Aorta (tissue), 5 donors: ENCODE measurements around the gene KDF1. TPM values are rescaled to one million over a fixed set of nuclear protein-coding genes. Genes with fewer than 3 reads are reported as not detected.
A peak's percentile ranks its signal among the peaks of the same experiment; 100 is the strongest.

Experiments used
- ATAC-seq: fragments of 200-7000 bp; cut with Tn5 transposase; one replicate; pipeline ENCODE4 v1.9.1; 2022; ENCODE audit warnings: moderate library complexity; ENCODE audit not compliant: low FRiP score
- DNase-seq, 2 donors: peaks; one replicate each; pipeline ENCODE4 v3.0.0-alpha.2; 2020
- H3K27ac ChIP-seq, 2 donors: one replicate each; pipeline ENCODE4 v1.5.1; 2013; ENCODE audit warnings: low read length in 2 of 2, mild to moderate bottlenecking in 2 of 2, moderate library complexity in 2 of 2, control low read depth in 1 of 2, inconsistent platforms in 1 of 2, low read depth in 1 of 2
- H3K27me3 ChIP-seq, 2 donors: one replicate each; pipeline ENCODE4 v1.6.1; 2013; ENCODE audit warnings: control low read depth in 1 of 2, low read length in 1 of 2, mild to moderate bottlenecking in 1 of 2, moderate library complexity in 1 of 2; ENCODE audit not compliant: insufficient read depth in 2 of 2, control insufficient read depth in 1 of 2
- H3K36me3 ChIP-seq, 2 donors: one replicate each; pipeline ENCODE4 v1.6.1; 2013; ENCODE audit warnings: control low read depth in 1 of 2, low read length in 1 of 2, mild to moderate bottlenecking in 1 of 2; ENCODE audit not compliant: insufficient read depth in 2 of 2, control insufficient read depth in 1 of 2
- H3K4me1 ChIP-seq, 2 donors: one replicate each; pipeline ENCODE4 v1.6.1; 2013; ENCODE audit warnings: low read length in 2 of 2, control low read depth in 1 of 2, mild to moderate bottlenecking in 1 of 2, moderate library complexity in 1 of 2; ENCODE audit not compliant: insufficient read depth in 2 of 2, control insufficient read depth in 1 of 2
- H3K4me3 ChIP-seq, 2 donors: one replicate each; pipeline ENCODE4 v1.5.1; 2013; ENCODE audit warnings: low read length in 2 of 2, control low read depth in 1 of 2, mild to moderate bottlenecking in 1 of 2
- H3K9me3 ChIP-seq: one replicate; pipeline ENCODE4 v1.6.1; 2013; ENCODE audit warnings: mild to moderate bottlenecking, low read length; ENCODE audit not compliant: control insufficient read depth
- WGBS, 2 donors: extraction: QIAGEN DNeasy Blood & Tissue Kit; methylation state at CpG; one replicate each; pipeline ENCODE4 v1.1.7; 2013; 5-methylcytosine and 5-hydroxymethylcytosine counted together
- intact Hi-C, 2 donors: fragments of 100-400 bp; cut with DNase I; formaldehyde crosslinking; loops; one replicate each; pipeline versions ENCODE4 v1.14.2 to v1.15.0; 2022
- polyA plus RNA-seq, 2 donors: library from polyadenylated mRNA; stranded (reverse); fragments of 200-250 nt; gene quantifications; one replicate each; pipeline ENCODE4 v1.2.3, GENCODE V29; 2013
- total RNA-seq, 2 donors: library from RNA; stranded (reverse); fragmentation: NEBNext Ultra II Directional; extraction: Animal tissue kit (Norgen Biotek cat#: 25700); gene quantifications; one replicate each; pipeline ENCODE4 v1.2.1, GENCODE V29; 2021
- donor health status: healthy with polysubstance abuse.
- donor health status: Bipolar disorder and iron deficiency.
- donor health status: DM: no; HTN: no; CAD: no.
- donor health status: DM: no; HTN: no; CAD: no.
- donor health status: DM: yes; HTN: yes; CAD: no.

Gene KDF1
- total and polyA plus RNA-seq, 4 donors = 0.23 to 1.6 TPM; not detected in 2

DNA sequence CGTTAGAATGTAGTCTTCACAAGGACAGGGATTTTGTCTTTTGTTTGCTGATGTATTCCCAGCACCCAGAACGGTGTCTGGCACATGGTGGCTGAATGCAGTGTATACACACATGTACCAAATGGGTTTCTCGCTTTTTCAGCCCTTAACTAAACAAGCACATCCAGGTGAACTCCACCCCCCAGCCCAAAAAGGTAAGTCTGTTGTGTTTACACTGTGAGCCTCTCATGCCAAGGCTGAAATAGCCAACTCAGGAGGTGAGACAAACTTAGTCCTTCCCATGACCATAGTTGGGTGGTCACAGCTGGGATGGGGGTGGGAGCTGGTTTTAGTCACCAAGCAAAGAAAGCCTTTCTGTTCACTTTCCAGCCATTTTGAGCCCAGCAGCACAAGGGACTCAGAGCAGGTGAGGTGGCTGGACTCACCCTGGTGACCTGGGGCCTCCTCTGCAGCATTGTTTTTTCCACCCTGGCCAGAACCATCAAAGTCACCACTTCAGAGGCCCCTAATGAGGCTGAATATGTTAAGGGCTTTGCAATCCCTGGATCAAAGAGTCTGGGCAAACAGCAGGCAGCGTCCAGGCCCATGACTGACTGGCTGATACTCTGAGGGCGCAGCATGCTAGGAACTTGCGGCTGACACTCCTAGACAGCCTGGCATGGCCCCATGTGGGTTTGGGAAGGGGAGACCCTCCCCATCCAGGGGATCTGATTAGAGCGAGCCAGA lies 43.6 kb upstream of the KDF1 start:
- no peak for ATAC-seq
- Histone ChIP-seq H3K27me3 (no peaks in the 10 kb centered on the region), H3K4me1 (no peaks in the 10 kb centered on the region), H3K9me3 (no peaks in the 10 kb centered on the region), H3K27ac (no peak overlapping the region), H3K36me3 (peaks cover 0 to 9% of the 10 kb centered on the region in 2 donors), H3K4me3 (no peak overlapping the region)
- intact Hi-C loops = no loop called here
- 85% methylated on average over 7 of the region's 7 CpGs for WGBS, 2 donors
- DNase-seq = no peak

DNA sequence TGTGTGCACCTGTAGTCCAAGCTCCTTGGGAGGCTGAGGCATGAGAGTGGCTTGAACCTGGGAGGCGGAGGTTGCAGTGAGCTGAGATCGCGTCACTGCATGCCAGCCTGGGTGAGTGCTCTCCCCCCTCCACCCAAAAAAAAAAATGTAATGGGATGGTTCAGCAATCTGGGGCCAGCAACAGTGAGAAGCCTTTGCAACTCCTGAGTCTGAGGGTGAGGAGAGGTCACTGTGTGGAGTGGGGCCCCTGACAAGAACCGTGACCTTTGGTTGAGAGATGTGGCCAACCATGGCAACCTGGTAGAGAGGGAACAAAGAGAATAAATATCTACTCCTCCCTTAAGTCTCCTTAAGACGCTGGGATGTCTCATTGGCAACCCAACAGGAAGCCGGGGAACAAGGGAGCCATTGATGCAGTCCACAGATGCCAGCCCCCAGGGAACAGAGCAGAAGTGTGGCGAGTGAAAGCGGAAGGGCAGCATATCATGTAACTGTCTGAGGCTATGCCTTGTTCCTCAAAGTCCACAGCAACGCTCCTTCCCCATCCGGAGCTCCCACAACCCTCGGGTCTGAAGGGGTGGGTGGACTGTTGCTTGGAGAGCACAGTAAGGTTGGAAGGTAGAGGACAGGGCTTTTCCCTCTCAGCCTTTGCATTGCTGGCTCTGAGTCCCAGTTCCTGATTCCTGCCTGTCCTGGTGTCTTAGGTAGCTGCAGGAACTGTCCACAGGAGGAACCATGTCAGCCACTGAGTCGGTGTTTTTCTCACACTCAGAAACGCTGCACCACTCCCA lies 41.5 kb upstream of the KDF1 start:
- Histone ChIP-seq H3K27ac (peak overlapping the region in 1 of 2 donors; percentile 59), H3K36me3 (peaks cover 0 to 9% of the 10 kb centered on the region in 2 donors), H3K4me3 (no peak overlapping the region), H3K4me1 (no peaks in the 10 kb centered on the region), H3K9me3 (no peaks in the 10 kb centered on the region), H3K27me3 (no peaks in the 10 kb centered on the region)
- ATAC-seq = no peak
- peak in 1 of 2 donors; percentile 86 for DNase-seq
- intact Hi-C loops = loop anchor here in 1 of 2 donors (1.0 kb wide), 1 partner anchor 9 kb away; no protein-coding TSS in a partner anchor
- WGBS, 2 donors = 48 to 61% methylated on average over 13 of the region's 13 CpGs

- intact Hi-C loops = loop anchor here in 1 of 2 donors (1.0 kb wide), 1 partner anchor 9 kb away; no protein-coding TSS in a partner anchor
- H3K4me1 ChIP-seq = no peaks in the 10 kb centered on the region
- ATAC-seq (no peak), DNase-seq (peak in 1 of 2 donors; percentile 56)
- H3K9me3 ChIP-seq = no peaks in the 10 kb centered on the region
- H3K36me3 ChIP-seq = peaks cover 0 to 2% of the 10 kb centered on the region in 2 donors
- 58 to 62% methylated on average over 8 of the region's 8 CpGs for WGBS, 2 donors
- no peaks in the 10 kb centered on the region for H3K27me3 ChIP-seq
- no peak overlapping the region for H3K4me3 ChIP-seq
- peak overlapping the region; percentile 66 to 74 for H3K27ac ChIP-seq
Observed at GRCh38 chr1:27000817-27001460, 40.7 kb upstream of the KDF1 start.

DNA sequence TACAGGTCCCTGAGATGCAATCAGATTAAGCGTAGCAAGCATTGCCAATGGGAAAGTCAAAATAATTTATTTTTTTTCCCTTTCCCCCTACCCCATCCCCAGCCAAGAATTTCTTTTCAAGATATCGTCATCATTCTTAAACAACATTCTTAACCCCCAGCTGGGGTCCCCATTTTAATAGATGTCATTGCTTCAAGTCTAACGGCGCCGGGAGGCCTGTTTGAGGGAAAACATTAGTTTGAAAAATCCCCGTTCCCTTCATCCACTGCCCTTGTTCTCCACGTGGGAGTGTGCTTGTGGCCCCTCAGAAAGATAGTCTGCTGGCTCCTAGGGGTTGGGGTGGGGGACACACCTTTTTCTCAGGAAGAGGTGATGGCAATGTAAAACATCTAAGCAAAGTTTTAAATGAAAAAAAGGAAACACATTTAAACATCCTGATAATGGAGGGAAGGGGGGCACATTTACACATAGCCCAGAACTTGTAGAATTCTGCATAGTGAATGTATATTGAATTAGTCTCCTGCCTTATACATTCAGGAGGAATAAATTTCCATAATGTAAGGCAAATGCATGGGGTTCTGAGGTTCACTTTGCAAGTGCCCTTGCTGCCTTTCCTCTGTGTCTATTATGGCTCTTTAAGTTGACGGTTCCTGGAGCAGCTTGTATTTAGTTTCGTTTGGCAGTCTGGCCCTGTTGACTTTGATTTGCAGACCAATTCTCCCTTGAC lies 40.0 kb upstream of the KDF1 start:
- ATAC-seq (no peak), DNase-seq (no peak)
- Histone ChIP-seq H3K4me1 (no peaks in the 10 kb centered on the region), H3K36me3 (no peaks in the 10 kb centered on the region), H3K27ac (peak overlapping the region; percentile 74 to 95), H3K4me3 (no peak overlapping the region), H3K27me3 (no peaks in the 10 kb centered on the region), H3K9me3 (no peaks in the 10 kb centered on the region)
- intact Hi-C loops = no loop called here
- WGBS, 2 donors = 24 to 36% methylated on average over 9 of the region's 9 CpGs

DNA sequence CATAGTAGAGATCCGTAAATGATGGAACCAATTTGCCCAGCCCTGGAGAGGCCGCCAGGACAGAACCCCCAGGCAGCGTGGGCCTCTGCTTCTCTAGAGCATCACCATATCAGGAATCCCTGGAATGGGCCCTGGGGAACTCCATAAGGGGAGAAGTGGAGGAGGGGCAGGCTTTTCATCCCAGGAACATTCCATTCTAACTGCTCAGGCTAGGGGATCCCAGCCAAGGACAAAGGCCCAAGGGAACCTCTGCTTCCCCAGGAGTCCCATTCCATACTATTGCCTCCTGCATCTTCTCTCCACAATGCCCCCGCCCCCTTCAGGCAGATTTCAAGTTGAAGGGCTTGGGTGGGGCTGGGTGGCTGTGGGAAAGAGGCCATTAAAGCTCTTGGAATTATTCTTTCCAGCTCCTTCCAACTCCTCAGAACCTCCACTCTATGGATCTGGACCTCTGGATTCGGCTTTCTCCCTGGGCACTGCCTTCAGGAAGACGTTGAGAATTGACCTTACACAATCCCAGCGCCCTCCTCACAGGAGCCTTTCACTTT lies 39.2 kb upstream of the KDF1 start:
- Histone ChIP-seq H3K4me1 (no peaks in the 10 kb centered on the region), H3K4me3 (no peak overlapping the region)

DNA sequence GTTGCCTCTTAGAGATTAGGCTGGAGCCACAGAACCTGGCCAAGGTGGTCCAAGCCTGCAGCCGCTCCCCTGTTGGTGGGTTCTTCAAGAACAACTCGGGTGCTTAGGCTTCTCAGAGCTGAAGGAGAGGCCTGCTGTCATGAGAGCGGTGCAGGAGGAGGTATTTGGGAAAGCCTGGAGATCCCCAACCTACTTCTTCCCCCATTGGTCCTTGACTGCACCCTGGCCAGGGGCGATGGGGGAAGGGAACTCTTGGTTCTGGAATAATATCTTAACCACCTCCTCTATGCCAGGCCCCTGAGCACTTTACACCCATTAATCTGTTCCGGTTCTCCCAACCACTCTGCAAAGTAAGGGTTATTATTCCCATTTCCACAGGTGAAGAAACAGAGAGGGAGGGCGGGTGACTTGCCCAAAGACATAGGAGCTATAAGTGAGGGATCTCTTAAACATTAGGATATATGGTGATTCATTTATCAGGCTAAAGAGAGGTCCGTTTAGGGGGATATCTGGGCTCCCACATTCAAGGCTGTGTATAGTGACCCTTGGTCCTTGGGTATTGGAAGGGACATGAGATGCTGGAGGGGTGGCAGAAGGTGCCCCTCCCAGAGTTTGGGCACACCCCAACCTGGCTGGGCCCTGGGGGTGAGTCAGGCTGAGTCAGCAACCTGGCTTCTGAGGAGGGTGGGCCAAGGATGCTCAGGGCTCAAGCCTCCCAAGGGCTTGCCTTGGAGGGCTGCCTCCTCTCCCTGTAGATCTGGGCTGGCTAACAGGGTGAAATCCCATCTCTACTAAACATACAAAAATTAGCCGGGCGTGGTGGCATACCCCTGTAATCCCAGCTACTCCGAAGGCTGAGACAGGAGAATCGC lies 38.4 kb upstream of the KDF1 start:
- Histone ChIP-seq H3K4me1 (no peaks in the 10 kb centered on the region), H3K4me3 (no peak overlapping the region), H3K27me3 (no peaks in the 10 kb centered on the region), H3K27ac (peak overlapping the region; percentile 8 to 70), H3K9me3 (no peaks in the 10 kb centered on the region), H3K36me3 (no peaks in the 10 kb centered on the region)
- no peak for ATAC-seq
- intact Hi-C loops = loop anchor here (5.0 kb wide), 2 partner anchors 34 to 99 kb away; no protein-coding TSS in a partner anchor
- 63 to 67% methylated on average over 11 of the region's 11 CpGs for WGBS, 2 donors
- no peak for DNase-seq

More for the DNA sequence above, 39.2 kb upstream of the KDF1 start:
- Histone ChIP-seq H3K36me3 (no peaks in the 10 kb centered on the region), H3K27ac (peak overlapping the region; percentile 74 to 95), H3K27me3 (no peaks in the 10 kb centered on the region), H3K9me3 (no peaks in the 10 kb centered on the region)
- 5 to 6% methylated on average over 7 of the region's 7 CpGs for WGBS, 2 donors
- DNase-seq = peak; percentile 85 to 91
- ATAC-seq = peak; percentile 81
- intact Hi-C loops = loop anchor here (5.0 kb wide), 2 partner anchors 33 to 98 kb away; no protein-coding TSS in a partner anchor

DNA sequence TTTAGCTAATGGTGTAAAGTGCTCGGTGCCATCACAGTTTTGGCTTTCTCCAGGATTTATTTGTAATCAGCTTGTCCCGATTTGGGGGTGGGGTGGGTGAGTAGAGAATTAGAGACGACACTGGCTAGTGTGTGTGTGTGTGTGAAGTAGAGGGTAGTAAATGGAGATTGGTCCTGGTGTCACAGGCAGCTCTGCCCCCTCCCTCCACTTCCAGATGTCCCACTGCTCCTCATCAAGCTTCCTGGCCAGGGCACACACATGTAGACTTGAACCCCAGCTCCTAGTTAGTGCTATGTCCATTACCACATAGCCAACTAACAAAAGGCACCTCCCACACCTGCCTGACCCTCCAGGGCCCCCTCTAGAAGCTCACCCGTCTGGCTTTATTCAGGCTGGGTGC lies 36.4 kb upstream of the KDF1 start:
- DNase-seq (no peak), ATAC-seq (no peak)
- H3K4me3 ChIP-seq = no peak overlapping the region
- no peaks in the 10 kb centered on the region for H3K9me3 ChIP-seq
- H3K27me3 ChIP-seq = peaks cover 0 to 2% of the 10 kb centered on the region in 2 donors
- intact Hi-C loops = loop anchor here (1.0 to 5.0 kb wide), 4 partner anchors 36 to 101 kb away; no protein-coding TSS in a partner anchor
- no peaks in the 10 kb centered on the region for H3K4me1 ChIP-seq
- 55 to 66% methylated on average over 4 of the region's 4 CpGs for WGBS, 2 donors
- H3K27ac ChIP-seq = peak overlapping the region in 1 of 2 donors; percentile 29
- H3K36me3 ChIP-seq = no peaks in the 10 kb centered on the region
